Measurements from ENCODE around the gene EN1. TPM values are rescaled to one million over a fixed set of nuclear protein-coding genes. Genes with fewer than 3 reads are reported as not detected.
A peak's percentile ranks its signal among the peaks of the same experiment; 100 is the strongest.

The EN1 gene
- total RNA-seq, 2 experiments from 2014 or later = not detected

- CTCF ChIA-PET (ENCODE audit: unreplicated experiment) = no interaction called here
- Histone ChIP-seq H3K36me3 (ENCODE audit: insufficient read depth, low read length) (no peaks in the 10 kb centered on the region), H3K4me2 (ENCODE audit: low read length) (no peak overlapping the region), H3K79me2 (ENCODE audit: insufficient read depth, low read depth, low read length) (no peaks in the 10 kb centered on the region), H3K9me3 (ENCODE audit: low read length) (no peaks in the 10 kb centered on the region), H3K4me1 (ENCODE audit: insufficient read depth, low read length, poor library complexity, severe bottlenecking) (no peaks in the 10 kb centered on the region), H3K9me2 (ENCODE audit: insufficient read depth, low read length) (no peaks in the 10 kb centered on the region), H4K20me1 (ENCODE audit: insufficient read depth, low read length) (no peaks in the 10 kb centered on the region), H3K27ac (ENCODE audit: low read depth, low read length, poor library complexity, severe bottlenecking) (no peak overlapping the region), H3K4me3 (ENCODE audit: low read depth, low read length, poor library complexity, severe bottlenecking) (no peak overlapping the region), H2AFZ (ENCODE audit: low read length) (no peak overlapping the region)
- DNase-seq (ENCODE audit: low spot score) = peak; percentile 55
- intact Hi-C loops (cut with micrococcal nuclease; ENCODE audit: unreplicated experiment) = loop anchor here (2.0 kb wide), 1 partner anchor 642 kb away; no protein-coding TSS in a partner anchor
- peak; percentile 78 for TF ChIP-seq CTCF (conservative IDR thresholded peaks at IDR 0.05; ENCODE audit: low read length)
- no peak for TF ChIP-seq EZH2phosphoT487 (IDR thresholded peaks at IDR 0.05; ENCODE audit: borderline replicate concordance, low read depth, low read length)
- BruUV-seq (replicated peaks) = no TSS peak
- POLR2A ChIA-PET = no interaction called here
Measured at GRCh38 chr2:118865106-118865505, 17.7 kb upstream of the EN1 start.

GRCh38 chr2:118864207-118864606 lies 16.8 kb upstream of the EN1 start:
- H3K4me3 ChIP-seq (ENCODE audit: low read depth, low read length, poor library complexity, severe bottlenecking) = no peak overlapping the region
- H3K27ac ChIP-seq (ENCODE audit: low read depth, low read length, poor library complexity, severe bottlenecking) = no peak overlapping the region
- H2AFZ ChIP-seq (ENCODE audit: low read length) = no peak overlapping the region
- H3K36me3 ChIP-seq (ENCODE audit: insufficient read depth, low read length) = no peaks in the 10 kb centered on the region
- no peaks in the 10 kb centered on the region for H3K9me3 ChIP-seq (ENCODE audit: low read length)
- H4K20me1 ChIP-seq (ENCODE audit: insufficient read depth, low read length) = no peaks in the 10 kb centered on the region
- TF ChIP-seq EZH2phosphoT487 (IDR thresholded peaks at IDR 0.05; ENCODE audit: borderline replicate concordance, low read depth, low read length) (no peak), CTCF (conservative IDR thresholded peaks at IDR 0.05; ENCODE audit: low read length) (no peak)
- CTCF ChIA-PET (ENCODE audit: unreplicated experiment) = no interaction called here
- intact Hi-C loops (cut with micrococcal nuclease; ENCODE audit: unreplicated experiment) = loop anchor here (2.0 kb wide), 1 partner anchor 641 kb away; no protein-coding TSS in a partner anchor
- no peak overlapping the region for H3K4me2 ChIP-seq (ENCODE audit: low read length)
- POLR2A ChIA-PET = interaction anchor here (0.6 kb wide), 1 partner anchor 522 kb away, joined by 3 read pairs; no protein-coding TSS in a partner anchor
- H3K79me2 ChIP-seq (ENCODE audit: insufficient read depth, low read depth, low read length) = no peaks in the 10 kb centered on the region
- H3K4me1 ChIP-seq (ENCODE audit: insufficient read depth, low read length, poor library complexity, severe bottlenecking) = no peaks in the 10 kb centered on the region
- DNase-seq (ENCODE audit: low spot score) = no peak
- BruUV-seq (replicated peaks) = no TSS peak
- no peaks in the 10 kb centered on the region for H3K9me2 ChIP-seq (ENCODE audit: insufficient read depth, low read length)

- Histone ChIP-seq H3K4me3 (ENCODE audit: low read depth, low read length, poor library complexity, severe bottlenecking) (no peak overlapping the region), H3K36me3 (ENCODE audit: insufficient read depth, low read length) (no peaks in the 10 kb centered on the region), H3K4me1 (ENCODE audit: insufficient read depth, low read length, poor library complexity, severe bottlenecking) (no peaks in the 10 kb centered on the region), H3K27ac (ENCODE audit: low read depth, low read length, poor library complexity, severe bottlenecking) (no peak overlapping the region), H2AFZ (ENCODE audit: low read length) (no peak overlapping the region), H4K20me1 (ENCODE audit: insufficient read depth, low read length) (no peaks in the 10 kb centered on the region), H3K9me3 (ENCODE audit: low read length) (no peaks in the 10 kb centered on the region), H3K9me2 (ENCODE audit: insufficient read depth, low read length) (no peaks in the 10 kb centered on the region), H3K4me2 (ENCODE audit: low read length) (no peak overlapping the region), H3K79me2 (ENCODE audit: insufficient read depth, low read depth, low read length) (no peaks in the 10 kb centered on the region)
- TF ChIP-seq CTCF (conservative IDR thresholded peaks at IDR 0.05; ENCODE audit: low read length) = no peak
- TF ChIP-seq EZH2phosphoT487 (IDR thresholded peaks at IDR 0.05; ENCODE audit: borderline replicate concordance, low read depth, low read length) = no peak
- ChIA-PET CTCF (ENCODE audit: unreplicated experiment) (no interaction called here), POLR2A (no interaction called here)
- no TSS peak for BruUV-seq (replicated peaks)
- intact Hi-C loops (cut with micrococcal nuclease; ENCODE audit: unreplicated experiment) = no loop called here
- DNase-seq (ENCODE audit: low spot score) = no peak
Measured at GRCh38 chr2:118861731-118862130, 14.3 kb upstream of the EN1 start.

All from OCI-LY7 (cell line).